ENCODE data around the gene MACROD2.

Gene MACROD2

DNA sequence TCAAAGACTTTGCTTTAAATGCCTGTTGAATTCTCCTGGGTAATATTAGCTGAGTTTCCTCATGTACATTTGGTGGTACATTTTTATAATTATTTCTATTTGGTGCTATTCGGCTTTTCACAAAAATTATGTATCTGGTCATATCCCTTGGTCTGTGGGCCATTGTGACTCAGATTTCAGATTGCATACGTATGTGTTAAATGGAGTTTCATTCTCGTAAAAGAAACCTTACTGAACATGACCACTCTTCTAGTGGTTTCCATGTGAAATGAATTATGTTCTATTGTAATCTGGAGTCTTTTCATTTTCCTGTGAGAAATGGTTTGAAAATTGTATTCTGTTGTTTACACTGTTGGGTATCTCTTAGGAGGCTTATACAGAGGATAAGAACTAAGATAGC, 728.3 kb downstream of the MACROD2 start:
- no peak for DNase-seq

DNA sequence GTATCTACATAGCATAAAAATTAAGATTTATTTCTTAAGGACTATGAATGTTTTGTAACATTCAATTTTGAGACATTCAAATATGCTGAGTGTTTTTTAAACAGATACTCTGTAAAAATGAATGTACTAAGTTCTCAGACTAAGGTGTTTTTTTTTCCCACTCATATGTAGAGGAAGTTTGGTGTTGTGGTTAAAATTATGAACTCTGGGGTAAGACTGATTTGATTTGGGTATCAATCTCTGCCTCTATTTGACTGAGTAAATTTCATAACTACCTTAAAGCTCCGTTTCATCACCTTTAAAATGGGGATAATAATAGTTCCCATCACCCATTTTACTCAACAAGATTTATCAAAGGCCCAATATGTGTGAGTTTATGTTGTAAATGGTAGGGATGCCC, 728.7 kb downstream of the MACROD2 start:
- no peak for DNase-seq

GRCh38 chr20:14724468-14724867, 729.2 kb downstream of the MACROD2 start:
- no peak for DNase-seq

DNA sequence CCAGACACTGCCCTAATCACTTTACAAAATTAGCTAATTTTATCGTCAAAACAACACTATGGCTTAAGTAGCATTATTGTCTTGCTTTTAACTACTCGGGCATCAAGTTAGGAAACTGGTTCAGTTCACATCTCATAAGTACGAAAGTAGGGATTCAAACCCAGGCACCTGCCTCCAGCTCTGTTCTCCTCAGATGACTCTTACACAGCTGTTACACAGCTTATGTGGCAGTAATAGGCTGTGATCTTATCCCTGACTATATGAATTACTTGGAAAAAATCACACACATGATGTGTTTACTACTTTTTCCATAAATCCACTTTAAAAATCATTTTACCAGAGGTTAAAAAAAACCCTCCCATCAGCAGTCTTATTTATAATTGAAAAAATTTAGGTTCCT, 731.3 kb downstream of the MACROD2 start:
- DNase-seq: no peak

- DNase-seq: no peak
These were observed 732.3 kb downstream of the MACROD2 start for GRCh38 chr20:14727485-14728150.

DNA sequence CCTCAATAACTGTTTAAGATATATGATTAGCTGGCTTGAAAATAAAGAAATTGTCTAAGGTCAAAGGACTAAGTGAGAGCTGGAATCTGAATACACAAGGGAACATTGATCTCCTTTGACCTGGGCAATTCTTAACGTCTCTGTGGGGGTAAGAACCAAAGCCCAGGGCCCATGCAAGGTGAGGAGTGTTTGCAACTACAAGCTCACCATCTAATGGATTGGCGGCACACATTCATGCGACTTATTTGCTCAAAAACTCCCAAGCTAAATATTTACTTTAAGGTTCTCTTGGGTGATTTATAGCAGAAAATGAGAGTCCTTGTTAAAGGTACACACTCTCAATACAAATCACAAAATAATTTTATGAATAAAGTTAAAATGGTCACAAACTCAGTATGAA, 734.1 kb downstream of the MACROD2 start:
- DNase-seq: no peak

DNA sequence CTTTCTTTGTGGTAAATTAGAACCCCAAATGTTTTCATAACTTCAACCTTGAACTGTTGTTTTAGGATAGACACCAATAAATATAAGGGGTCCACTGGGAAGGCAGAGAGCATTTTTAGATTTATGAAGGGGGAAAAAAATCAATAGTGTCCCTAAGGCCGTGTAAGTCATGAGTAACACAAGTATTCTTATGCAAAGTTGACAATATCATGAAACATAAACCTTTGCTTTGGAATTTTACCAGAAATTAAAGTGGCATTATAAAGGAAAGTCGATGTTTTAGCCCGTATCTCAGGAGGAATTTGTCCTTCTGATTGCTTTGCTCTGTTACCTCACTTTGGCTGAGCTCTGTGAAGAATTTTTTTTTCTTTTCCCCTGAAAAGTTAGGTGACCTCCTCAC, 737.0 kb downstream of the MACROD2 start:
- DNase-seq: no peak

DNA sequence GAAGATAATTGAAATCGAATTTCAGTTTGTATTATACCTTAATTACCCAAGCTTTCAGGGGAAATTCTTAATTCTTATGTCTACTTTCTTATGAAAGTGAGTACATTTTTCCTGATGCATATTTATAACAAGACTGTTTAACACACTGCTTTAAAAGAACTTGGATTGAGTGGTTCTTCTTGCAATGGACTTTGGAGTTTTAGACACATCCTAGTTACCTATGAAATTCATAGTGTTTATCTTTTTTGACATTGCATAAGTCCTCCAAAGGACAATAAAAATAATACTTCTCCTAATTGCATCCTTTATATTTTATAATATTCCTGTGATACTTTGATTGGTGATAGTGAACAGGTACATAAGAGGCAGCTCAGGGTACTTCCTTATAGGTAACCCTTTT, 737.7 kb downstream of the MACROD2 start:
- no peak for DNase-seq

DNA sequence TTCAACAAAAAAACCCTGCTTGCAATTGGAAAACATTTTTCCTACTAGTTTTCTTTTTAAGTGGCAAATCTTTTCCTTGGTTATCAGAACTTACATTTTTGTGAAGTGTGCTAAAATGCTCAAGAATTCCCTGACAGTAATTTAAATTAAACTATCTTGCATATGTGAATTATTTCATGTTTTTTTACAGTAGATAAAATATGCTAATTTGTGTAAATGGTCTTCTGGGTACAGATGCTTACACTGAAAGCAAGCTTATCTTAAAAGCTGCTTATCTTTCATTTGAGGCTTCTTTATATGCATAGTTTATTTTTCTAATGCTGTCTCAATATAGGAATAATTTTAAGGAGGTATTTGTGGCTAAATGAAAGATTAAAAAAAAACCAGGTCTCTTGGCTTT, 745.1 kb downstream of the MACROD2 start:
- DNase-seq: no peak

DNA sequence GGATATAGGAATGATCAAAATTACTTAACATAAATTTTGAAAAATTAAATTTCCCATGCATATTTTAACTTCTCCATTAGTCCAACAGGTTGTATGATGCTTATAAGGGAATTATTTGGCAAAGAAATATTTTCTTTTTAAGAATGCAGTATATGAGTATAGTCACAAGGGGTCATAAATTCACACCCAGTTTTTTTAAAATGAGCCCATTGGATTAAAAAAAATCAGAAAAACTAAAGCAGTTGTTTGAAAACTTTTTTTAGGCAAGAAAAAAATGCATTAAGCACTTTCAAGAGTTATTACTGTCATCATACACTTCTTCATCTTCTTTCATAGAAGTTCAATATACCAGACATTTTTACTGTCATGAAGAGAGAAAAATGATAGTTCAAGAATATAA, 746.3 kb downstream of the MACROD2 start:
- DNase-seq: no peak

DNA sequence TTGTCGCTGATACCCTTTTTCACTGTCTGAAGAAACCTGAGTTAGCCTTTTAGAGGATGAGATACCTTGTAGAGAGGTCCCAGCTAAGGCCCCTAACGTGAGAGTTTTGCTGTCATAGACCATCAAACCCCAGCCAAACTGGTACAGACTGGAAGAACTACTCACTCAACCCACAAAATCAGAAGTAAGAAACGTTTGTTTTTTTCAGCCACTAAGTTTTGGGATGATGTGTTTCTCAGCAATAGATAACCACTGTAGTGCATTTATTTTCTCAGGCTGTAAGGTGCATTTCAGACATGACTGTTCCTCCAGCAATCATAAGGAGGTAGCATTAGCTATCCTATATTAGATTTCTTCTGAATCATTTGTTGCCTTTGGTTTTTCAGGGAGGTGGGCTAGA, 749.4 kb downstream of the MACROD2 start:
- DNase-seq: no peak

GRCh38 chr20:14745830-14746229, 750.5 kb downstream of the MACROD2 start:
- DNase-seq: no peak

- no peak for DNase-seq
These were observed 755.9 kb downstream of the MACROD2 start for GRCh38 chr20:14751191-14751590.

DNA sequence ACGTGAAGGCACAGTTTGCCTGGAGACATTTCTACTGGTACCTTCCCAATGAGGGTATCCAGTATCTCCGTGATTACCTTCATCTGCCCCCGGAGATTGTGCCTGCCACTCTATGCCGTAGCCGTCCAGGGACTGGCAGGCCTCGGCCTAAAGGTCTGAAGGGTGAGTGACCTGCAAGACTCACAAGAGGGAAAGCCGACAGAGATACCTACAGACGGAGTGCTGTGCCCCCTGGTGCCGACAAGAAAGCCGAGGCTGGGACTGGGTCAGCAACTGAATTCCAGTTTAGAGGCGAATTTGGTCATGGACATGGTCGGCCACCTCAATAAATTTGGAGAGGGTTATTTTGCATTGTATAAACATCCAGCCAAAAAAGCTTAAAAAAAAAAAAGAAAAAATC, 762.4 kb downstream of the MACROD2 start:
- DNase-seq: no peak

DNA sequence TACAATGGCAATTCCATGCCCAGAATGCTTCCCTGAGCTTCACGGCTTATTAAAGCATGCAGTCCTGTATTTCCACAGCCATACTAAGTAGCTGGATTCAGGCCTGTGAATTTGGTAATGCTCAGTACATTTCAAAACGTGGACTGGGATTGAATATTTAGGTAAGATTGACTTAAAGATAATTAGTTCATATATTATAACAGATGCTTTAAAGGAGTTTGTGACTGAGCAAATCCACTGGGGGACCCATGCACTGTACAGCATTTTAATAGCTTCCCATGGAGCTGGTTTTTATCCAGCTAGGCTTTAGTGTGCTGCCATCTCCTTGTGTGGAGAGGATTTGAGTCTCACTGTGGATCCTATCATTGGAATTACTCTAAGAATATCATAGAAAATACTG, 763.0 kb downstream of the MACROD2 start:
- DNase-seq: no peak

- DNase-seq: no peak
These were observed 764.7 kb downstream of the MACROD2 start for GRCh38 chr20:14759979-14760378.

- DNase-seq: no peak
These were observed 766.6 kb downstream of the MACROD2 start for GRCh38 chr20:14761903-14762302.

- no peak for DNase-seq
These were observed 769.4 kb downstream of the MACROD2 start for GRCh38 chr20:14764511-14765369.

GRCh38 chr20:14765370-14765701, 770.0 kb downstream of the MACROD2 start:
- DNase-seq: no peak

- no peak for DNase-seq
These were observed 778.2 kb downstream of the MACROD2 start for GRCh38 chr20:14773486-14773885.

GRCh38 chr20:14775778-14776177, 780.5 kb downstream of the MACROD2 start:
- no peak for DNase-seq

- no peak for DNase-seq
These were observed 782.3 kb downstream of the MACROD2 start for GRCh38 chr20:14777591-14777990.

- DNase-seq: no peak
These were observed 782.8 kb downstream of the MACROD2 start for GRCh38 chr20:14778096-14778495.

- DNase-seq: no peak
These were observed 783.6 kb downstream of the MACROD2 start for GRCh38 chr20:14778875-14779274.

DNA sequence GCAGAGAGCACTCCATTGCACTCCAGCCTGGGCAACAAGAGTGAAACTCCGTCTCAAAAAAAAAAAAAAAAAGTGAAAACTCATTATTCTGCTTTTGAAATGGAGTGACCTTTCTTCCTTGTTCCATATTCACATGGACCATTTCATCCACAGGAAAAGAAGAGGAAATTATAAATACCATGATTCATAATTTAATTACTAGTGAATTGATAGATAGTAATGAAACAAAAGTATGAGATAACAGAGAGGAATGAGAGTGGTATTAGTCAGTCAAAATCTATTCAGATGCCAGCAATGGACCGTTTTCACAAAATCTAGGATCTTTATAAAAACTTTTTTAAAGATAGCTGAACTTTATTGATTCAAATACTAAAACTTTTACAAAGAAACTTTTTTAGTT, 785.2 kb downstream of the MACROD2 start:
- no peak for DNase-seq
